Activated T-cell treated with anti-CD3 and anti-CD28 coated beads, Interleukin-2, amount 50 U/mL, for 48 hours (primary cell): ENCODE data around the gene WFDC2.
"Not testable (repeated sequence)": the region's sequence is repeated elsewhere in the genome, so short reads cannot be mapped to it uniquely, and the experiment has no call there.

ENCODE experiments used
- DNase-seq, 2 experiments: peaks; one replicate each; pipeline ENCODE4 v3.0.0-alpha.2; 2020

Gene WFDC2

DNA sequence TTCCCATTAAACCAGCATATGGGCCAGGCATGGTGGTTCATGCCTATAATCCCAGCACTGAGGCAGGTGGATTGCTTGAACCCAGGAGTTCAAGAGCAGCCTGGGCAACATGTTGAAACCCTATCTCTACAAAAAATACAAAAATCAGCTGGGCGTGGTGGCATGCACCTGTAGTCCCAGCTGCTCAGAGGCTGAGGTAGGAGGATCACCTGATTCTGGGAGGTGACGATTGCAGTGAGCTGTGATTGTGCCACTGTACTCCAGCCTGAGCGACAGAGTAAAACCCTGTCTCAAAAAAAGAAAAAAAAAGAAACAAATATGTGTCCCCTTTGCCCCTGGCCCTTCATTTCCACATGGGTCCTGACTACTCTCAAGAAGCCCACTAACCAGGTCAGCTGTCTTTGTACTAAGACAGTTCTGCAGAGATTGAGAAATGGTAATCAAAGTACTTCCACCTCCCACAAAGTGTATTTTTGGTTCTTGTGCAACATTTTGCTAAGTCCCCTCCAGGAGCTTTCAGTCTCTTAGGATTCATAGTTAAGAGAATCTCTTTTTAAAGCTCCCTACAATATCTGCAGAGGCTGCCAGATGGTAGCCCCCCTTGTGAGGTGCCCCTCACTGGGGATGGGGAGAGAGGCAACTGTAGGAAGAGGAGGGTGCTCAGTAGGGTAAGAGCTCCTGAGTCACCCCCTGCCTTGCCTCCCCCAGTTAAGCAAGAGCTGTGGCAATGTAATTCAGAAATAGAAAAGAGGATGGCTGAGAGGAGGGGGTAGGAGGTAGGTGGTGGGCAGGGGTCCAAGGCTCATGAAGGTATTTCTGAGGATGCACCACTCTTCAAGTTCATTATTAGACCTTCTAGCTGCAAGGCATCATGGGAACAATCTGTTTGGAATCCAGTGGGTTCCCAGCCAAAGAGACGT, 16.5 kb upstream of the WFDC2 start:
- no peak for DNase-seq

DNA sequence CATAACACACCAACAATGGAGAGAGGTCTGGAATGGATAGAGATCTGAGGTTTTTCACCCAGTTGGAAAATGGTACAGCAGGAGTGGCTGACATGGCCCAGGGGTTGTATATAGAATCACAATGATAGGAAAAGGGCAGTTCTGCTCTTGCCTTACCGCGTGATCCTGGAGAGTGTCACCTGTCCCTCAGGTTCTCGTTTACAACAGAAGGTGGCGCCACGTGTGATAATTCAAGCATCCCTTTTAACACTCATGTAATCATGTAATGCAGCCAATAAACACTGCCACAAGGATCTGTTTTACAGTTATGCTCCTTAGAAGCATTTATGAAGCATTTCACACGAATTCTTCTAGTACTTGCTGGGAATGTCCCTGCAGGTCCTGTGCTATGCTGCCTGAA, 12.9 kb upstream of the WFDC2 start:
- peak; percentile 60 to 66 for DNase-seq

DNA sequence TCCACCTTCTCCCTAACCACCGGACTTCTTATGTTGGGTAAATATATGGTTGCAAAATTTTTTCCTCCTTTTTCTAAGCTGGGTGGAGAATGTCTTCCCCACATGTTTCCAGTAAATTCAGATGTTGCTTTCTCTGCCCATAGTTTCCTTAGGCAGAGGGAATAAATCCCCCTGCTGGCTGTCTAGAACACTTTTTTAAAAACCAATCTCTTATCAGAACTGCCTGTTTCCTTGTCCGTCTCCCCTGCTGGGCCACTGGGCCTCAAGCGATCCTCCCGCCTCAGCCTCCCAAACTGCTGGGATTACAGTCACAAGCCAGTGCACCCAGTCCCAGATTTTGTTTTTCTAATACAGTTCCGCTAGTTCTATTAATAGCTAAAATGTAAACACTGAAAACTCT, 9.9 kb upstream of the WFDC2 start:
- DNase-seq: no peak

DNA sequence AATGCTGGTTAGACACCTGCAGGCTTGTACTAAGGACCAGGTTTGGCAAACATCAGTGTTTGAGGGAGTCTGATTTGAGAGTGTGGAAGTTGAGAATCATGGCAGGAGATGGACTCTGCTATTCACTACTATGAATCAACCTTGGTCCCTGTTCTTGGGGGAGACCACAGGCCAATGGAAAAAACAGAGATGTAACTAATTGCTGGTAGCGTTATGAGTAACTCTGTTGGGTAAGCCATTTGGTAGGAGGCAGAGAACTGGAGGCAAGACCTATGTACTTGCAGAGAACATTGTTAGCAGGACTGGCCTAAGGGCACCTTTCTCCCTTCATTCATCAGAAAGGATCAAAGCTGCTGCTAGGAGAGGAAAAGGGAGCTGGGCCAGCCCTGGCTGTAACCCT, 8.3 kb upstream of the WFDC2 start:
- no peak for DNase-seq

DNA sequence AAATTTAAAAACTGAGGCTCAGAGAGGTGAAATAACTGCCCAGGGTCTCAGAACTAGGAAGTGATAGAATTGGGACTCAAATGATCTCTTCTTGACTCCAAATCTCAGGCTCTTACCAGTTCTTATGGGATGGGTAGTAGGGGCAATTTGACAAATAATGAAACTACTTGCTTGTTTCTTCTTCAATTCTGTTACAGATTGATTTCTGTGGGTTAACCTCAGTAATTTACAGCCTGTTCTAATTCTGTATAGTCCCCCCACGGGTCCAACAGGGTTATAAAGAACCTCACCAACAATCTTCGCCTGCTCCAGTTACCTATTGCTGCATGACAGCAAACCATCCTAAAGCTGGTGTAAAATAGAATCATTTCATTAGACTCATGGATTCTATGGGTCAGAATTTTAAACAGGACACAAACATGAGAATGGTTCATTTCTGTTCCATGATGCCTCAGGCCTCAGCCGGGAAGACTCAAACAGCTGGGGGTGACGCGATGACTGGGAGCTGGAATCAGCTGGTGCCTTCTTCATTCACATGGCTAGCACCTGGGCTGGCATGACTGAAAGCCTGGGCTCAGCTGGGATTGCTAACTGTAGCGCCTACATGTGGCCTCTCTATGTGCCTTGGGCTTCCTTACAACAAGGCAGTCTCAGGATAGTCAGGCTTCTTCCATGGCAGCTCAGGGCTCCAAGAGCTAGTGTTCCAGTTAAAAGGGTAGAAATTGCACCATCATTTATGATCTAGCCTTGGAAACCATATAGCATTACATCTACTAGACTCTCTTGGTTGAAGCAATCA, 6.6 kb upstream of the WFDC2 start:
- DNase-seq: no peak

DNA sequence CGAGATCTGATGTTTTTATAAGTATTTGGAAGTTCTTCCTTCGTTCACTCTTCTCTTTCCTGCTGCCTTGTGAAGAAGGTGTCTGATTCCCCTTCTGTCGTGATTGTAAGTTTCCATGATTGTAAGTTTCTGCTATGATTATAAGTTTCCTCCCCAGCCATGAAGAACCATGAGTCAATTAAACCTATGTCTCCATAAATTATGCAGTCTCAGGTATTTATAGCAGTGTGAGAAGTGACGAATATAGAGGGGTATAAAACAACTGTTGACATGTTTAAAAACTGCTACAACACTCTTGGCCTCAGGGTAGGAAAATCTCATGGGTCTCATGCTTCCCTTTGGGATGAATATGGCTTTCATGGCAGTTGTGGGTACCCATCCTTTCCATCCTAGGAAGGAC, 5.8 kb upstream of the WFDC2 start:
- no peak for DNase-seq

DNA sequence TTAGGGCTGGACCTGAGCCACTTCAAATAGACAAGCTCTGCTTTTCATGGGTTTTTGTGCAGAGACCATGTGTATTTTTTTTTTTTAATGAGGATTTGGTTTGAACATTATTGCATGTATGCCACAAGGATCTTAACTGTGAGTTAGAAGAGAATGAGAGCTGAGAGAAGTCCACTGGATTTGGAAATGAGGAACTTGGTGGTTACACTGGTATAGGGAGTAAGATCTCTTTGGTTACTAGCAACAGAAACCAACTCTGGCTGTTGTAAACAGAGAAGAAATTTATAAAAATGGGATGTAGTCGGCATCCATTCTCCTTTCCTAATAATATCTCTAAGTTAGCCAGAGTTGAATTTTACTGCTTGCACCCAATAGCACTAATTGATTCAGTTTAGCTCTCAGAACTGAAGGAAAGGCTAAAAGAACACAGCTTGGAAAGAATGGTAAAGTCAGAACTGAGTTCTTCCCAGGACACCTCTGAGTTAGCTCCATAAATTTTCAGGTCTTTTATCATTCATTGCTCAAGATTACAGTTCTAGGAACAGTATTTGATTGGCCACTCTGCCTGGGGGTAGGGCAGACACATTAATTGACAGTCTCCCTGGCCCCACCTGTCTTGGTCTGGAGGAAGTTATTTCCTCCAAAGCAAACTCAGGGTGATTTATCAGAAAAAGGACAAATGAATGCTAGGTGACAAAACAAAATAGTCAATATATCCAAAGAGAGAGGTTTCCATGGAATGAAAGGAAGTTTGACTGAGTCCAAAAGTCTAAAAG, 3.9 kb upstream of the WFDC2 start:
- no peak for DNase-seq

DNA sequence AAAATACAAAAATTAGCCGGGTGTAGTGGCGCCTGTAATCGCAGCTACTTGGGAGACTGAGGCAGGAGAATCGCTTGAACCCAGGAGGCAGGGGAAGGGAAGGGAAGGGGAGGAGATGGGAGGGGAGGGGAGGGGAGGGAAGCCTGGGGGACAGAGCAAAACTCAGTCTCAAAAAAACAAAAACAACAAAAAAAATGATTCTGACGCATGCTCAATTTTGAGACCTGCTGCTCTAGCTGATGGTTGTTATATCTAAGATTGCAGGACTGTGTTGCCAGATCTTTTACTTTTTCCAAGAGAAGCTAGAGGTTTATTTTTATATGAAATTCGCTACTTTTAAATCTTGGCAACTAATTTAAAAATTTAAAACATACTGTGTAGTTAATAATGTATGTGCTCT, 2.4 kb upstream of the WFDC2 start:
- no peak for DNase-seq

DNA sequence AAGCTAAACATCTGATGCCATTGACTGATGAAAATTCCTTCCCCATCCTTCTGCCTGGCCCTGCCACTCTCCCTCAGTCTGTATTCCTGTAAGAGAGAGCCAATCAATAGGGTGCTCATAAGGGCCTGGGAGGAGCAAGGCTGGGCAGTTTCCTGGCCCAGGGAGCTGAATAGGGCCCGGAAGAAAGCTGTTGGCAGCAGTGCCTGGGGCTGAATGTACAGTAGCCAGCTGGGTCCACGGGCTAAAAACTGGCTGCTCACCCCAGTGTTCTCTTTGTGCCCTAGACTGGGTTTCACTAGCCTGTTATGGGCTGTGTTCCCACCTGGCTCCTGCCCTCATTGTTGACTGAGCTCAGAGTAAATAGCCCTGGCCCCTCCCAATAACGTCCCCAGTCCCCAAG, 1.7 kb upstream of the WFDC2 start:
- DNase-seq: no peak

DNA sequence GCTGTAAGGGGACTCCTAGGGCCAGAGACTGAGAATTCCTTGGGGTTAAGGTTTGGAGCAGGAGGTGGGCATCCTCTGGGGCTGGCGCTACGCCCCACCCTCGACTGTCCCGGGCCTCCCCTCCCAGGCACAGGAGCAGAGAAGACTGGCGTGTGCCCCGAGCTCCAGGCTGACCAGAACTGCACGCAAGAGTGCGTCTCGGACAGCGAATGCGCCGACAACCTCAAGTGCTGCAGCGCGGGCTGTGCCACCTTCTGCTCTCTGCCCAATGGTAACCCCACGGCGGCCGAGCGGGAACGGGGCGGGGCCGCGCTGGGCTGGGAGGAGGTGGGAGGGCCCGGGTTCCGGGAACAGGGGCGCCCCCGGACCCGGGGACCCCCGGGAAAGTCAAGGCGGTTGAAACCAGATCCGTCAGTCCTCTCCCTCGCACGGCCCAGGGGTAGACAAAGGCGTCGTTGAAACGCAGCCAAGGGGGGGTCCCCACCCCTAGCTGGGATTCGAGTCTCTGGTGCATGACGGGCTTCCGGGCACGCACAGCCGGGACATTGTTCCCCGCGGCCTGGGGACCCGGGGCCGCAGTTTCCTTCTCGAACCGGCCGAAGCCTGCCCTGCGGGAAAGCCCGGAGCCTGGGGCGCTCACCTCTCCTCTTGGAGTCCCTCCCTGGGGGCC, 844 bp downstream of the WFDC2 start:
- DNase-seq: peak; percentile 49

DNA sequence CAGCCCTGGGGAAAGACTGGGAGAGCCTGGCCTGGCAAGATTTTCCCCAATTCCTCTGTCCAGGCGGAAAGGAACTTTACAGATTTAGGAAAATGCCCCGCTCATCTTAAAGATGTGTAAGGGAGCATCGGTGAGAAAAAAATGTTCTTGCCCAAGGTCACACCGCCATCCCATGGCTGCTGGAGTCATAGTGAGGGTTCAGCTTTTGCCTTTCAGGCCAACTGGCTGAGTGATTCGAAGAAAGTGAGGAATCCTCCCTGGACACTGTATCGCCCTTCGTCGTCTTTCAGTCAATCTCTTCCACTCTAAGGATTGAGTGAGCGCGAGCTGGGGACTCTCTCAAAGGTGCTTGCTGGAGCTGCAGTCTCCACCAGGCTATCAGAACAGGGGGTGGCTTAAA, 1.4 kb downstream of the WFDC2 start:
- no peak for DNase-seq

DNA sequence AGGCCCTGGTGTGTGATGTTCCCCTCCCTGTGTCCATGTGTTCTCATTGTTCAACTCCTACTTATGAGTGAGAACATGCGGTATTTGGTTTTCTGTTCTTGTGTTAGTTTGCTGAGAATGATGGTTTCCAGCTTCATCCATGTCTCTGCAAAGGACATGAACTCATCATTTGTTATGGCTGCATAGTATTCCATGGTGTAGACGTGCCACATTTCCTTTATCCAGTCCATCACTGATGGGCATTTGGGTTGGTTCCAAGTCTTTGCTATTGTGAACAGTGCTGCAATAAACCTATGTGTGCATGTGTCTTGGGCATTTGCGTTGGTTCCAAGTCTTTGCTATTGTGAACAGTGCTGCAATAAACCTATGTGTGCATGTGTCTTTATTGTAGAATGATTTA, 2.7 kb downstream of the WFDC2 start:
- DNase-seq: not testable (repeated sequence)

DNA sequence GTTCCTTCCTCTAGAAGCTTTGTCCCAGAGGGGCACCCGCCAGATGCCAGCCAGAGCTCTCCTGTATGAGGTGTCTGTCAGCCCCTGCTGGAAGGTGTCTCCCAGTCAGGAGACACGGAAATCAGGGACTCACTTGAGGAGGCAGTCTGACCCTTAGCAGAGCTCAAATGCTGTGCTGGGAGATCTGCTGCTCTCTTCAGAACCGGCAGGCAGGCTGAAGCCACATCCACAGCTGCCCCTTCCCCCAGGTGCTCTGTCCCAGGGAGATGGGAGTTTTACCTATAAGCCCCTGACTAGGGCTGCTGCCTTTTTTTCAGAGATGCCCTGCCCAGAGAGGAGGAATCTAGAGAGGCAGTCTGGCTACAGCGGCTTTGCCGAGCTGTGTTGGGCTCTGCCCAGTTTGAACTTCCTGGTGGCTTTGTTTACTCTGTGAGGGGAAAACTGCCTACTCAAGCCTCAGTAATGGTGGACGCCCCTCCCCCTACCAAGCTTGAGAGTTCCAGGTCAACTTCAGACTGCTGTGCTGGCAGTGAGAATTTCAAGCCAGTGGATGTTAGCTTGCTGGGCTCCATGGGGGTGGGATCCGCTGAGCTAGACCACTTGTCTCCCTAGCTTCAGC, 8.1 kb downstream of the WFDC2 start:
- not testable (repeated sequence) for DNase-seq

DNA sequence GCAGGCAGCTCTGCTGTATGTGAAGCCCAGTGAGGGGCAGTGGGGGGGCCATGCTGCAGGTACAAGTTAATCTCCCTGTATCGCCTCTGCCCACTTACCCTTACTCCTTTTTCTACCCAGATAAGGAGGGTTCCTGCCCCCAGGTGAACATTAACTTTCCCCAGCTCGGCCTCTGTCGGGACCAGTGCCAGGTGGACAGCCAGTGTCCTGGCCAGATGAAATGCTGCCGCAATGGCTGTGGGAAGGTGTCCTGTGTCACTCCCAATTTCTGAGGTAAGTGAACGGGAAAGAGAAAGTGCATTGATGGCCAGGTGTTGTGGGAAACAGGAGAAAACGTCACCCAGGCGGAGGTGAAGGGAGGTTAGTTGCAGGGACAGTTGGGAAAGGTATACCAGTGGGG, 10.3 kb downstream of the WFDC2 start:
- DNase-seq: no peak

DNA sequence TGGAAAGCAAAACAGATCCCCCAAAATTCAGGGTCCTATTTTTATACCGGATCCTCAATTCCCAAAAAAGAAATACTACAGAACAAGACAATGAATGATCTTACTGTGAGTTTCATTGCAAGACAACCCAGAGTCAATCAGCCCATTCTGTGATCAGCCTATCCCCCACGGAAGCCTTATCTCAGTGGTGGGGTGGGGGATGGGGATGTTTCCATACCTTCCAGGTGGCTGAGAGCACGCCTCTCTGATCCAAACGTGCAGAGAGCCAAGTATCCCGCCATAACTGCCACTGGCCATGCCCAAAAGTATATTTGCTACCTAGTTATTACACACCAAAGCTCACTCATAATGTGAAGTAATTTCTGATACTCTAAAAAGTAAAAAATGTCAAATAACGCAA, 15.1 kb downstream of the WFDC2 start:
- DNase-seq: no peak

DNA sequence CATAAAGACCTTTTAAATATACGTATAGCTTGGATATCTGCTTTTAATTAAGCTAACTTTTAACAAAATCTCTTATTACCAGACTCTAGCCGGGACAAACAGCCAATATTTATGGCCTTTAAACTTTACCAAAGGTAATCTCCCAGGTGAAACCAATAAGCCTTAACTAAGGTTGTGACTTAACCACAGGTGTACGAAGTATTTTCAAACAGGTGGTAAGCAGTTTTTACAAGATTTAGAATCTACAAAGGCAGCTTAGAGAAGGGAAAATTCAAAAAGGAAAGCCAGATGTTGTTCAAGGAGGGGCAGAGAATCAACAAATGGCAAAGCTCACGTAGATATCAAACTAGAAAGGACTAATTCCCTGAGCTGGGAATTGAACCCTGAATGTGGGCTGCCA, 15.8 kb downstream of the WFDC2 start:
- DNase-seq: no peak

DNA sequence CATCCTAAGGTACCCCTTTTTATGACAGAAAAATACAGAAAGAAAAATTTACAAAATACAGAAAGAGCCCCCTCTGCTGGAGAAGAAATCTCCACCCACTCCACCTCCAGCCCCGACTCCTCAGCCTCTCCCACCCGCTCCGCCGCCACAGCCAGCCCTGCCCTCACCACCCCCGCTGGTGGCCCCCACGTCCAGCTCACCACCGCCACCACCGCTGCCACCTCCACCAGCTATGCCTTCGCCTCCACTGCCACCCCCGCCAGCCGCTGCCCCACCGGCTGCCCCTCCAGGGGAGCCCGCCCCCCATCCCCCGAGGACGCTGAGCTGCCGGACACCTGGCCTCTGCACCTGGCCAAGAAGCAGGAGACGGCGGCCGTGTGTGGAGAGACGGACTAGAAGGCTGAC, 17.7 kb downstream of the WFDC2 start:
- no peak for DNase-seq

DNA sequence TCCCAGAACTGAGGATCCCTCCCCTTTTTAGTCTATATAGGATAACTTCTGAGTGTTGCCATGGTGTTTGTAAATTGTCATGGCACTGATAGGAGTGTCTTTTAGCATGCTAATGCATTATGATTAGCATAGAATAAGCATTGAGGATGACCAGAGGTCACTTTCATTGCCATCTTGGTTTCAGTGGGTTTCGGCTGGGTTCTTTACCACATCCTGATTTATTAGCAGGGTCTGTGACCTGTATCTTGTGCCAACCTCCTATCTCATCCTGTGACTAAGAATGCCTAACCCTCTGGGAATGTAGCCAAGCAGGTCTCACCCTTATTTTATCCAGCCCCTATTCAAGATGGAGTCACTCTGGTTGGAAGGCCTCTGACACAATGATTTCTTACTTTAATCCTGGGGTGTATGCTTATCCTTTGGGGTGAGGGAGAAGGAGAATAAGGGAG, 19.6 kb downstream of the WFDC2 start:
- no peak for DNase-seq

DNA sequence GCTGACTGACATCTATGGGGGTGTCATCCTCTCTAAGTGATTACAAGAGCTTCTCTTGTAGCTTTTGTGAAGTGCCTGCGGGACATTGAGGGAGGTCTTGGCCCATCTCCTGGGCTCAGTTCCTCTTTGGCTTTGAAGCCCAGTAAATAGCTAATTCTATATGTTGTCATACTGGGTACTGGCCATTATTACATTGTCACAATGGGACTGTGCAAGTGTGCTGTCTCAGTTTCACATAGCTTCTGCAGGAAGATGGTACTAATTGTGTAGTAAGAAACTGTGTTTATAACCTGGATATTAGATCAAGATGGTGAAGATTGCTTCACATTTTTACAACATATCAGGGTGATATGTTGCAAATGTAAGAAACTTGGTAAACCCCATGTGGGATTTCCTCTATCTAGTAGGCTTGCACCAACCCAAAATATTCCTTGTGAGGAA, 26.0 kb downstream of the WFDC2 start:
- DNase-seq: no peak

DNA sequence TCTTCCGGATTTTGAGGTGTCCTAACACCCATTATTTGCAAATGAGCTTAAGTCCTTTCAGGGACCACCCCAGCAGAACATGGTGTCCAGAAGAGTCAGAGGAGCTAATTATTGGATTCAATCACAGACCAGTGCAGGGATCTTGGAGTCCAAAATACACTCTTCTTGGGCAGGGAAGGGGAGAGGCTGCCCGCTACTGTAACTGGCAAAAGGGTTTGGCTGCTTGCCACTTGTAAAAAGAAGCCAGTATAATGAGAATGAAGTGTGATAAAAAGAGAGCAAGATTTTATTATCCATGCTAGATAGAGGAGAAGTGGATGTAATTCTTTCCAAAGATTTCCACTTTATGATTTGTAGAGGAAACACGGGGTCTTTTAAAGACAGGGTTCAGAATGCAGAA, 26.6 kb downstream of the WFDC2 start:
- DNase-seq: no peak

DNA sequence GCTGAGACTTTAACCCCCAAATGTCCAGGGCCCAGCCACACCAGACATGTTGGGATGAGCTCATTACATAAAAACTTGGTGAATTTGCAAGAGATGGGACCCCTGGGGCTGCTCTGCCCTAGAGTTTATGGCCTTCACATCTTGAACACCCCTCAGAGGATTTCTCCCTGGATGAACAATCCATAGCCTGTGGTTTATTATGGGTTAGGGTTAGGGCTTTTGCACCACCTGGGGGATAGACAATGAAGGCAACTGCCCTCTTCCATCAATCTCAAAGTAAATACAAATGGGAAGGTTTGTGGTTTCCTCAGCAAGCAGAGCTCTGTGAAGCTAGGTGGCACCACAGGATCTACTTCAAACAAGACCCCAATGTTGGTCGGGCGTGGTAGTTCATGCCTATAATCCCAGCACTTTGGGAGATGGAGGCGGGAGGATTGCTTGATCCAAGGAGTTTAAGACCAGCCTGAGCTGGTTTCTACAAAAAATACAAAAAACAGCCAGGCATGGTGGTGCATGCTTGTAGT, 28.5 kb downstream of the WFDC2 start:
- DNase-seq: no peak

DNA sequence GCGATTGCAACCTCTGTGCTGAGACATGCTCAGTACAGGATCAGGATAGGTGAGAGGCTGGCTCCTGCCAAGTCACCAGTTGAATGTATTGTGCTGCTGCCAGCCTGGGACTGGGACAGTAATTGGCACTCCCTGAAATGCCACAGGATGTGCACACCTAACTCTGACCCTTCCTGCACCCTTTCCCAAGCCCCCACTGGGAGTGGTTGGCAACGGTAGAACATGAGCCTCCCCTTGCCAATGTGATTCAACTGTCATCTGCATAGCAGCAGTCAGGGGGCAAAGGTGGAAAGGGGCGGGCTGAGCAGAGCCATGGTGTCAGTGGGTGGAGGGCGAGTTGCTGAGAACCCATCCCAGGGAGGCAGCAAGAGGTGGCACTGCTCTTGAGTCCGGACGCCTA, 30.5 kb downstream of the WFDC2 start:
- DNase-seq: no peak
